ENCODE measurements around the gene GRIK2. TPM values are rescaled to one million over a fixed set of nuclear protein-coding genes. Genes with fewer than 3 reads are reported as not detected.

GRIK2 gene
- total and polyA plus RNA-seq, 7 donors = 0.25 to 8.9 (median 2.1) TPM; not detected in 2

GRCh38 chr6:101597693-101598092 lies 204.2 kb downstream of the GRIK2 start:
- intact Hi-C loops (cut with DNase I) = no loop called here
- peaks cover 0 to 11% (median 3%) of the 10 kb centered on the region in 4 donors for H3K4me1 ChIP-seq
- no peak for DNase-seq
- 70 to 76% methylated on average over 4 of the region's 4 CpGs for WGBS, 2 donors
- no peak overlapping the region for H3K27ac ChIP-seq
- H3K36me3 ChIP-seq = no peaks in the 10 kb centered on the region
- no peaks in the 10 kb centered on the region for H3K27me3 ChIP-seq
- TF ChIP-seq CTCF (IDR thresholded peaks at IDR 0.05) (no peak), POLR2AphosphoS5 (IDR thresholded peaks at IDR 0.05) (no peak), EP300 (IDR thresholded peaks at IDR 0.05) (no peak), POLR2A (IDR thresholded peaks at IDR 0.05) (no peak)
- H3K4me3 ChIP-seq = no peak overlapping the region
- H3K9me3 ChIP-seq = no peaks in the 10 kb centered on the region

- no peaks in the 10 kb centered on the region for H3K4me1 ChIP-seq
- H3K36me3 ChIP-seq = no peaks in the 10 kb centered on the region
- no peaks in the 10 kb centered on the region for H3K9me3 ChIP-seq
- 85 to 89% methylated on average over 5 of the region's 5 CpGs for WGBS, 2 donors
- no peak overlapping the region for H3K4me3 ChIP-seq
- no peak for DNase-seq
- H3K27me3 ChIP-seq = no peaks in the 10 kb centered on the region
- intact Hi-C loops (cut with DNase I) = no loop called here
- no peak for TF ChIP-seq POLR2A (IDR thresholded peaks at IDR 0.05)
- TF ChIP-seq CTCF (IDR thresholded peaks at IDR 0.05) = no peak
- H3K27ac ChIP-seq = no peak overlapping the region
These were observed 211.9 kb downstream of the GRIK2 start for GRCh38 chr6:101605426-101605825.

GRCh38 chr6:101605874-101606273 lies 212.4 kb downstream of the GRIK2 start:
- H3K27ac ChIP-seq = no peak overlapping the region
- TF ChIP-seq EP300 (IDR thresholded peaks at IDR 0.05) = no peak
- no peak for TF ChIP-seq POLR2A (IDR thresholded peaks at IDR 0.05)
- TF ChIP-seq CTCF (IDR thresholded peaks at IDR 0.05) = no peak
- TF ChIP-seq POLR2AphosphoS5 (IDR thresholded peaks at IDR 0.05) = no peak
- intact Hi-C loops (cut with DNase I) = no loop called here
- no peaks in the 10 kb centered on the region for H3K9me3 ChIP-seq
- H3K27me3 ChIP-seq = no peaks in the 10 kb centered on the region
- H3K36me3 ChIP-seq = no peaks in the 10 kb centered on the region
- no peak overlapping the region for H3K4me3 ChIP-seq
- DNase-seq = no peak
- no peaks in the 10 kb centered on the region for H3K4me1 ChIP-seq

GRCh38 chr6:101607111-101607690 lies 213.7 kb downstream of the GRIK2 start:
- Histone ChIP-seq H3K4me3 (no peak overlapping the region), H3K4me1 (no peaks in the 10 kb centered on the region), H3K27me3 (no peaks in the 10 kb centered on the region), H3K9me3 (no peaks in the 10 kb centered on the region), H3K36me3 (no peaks in the 10 kb centered on the region), H3K27ac (no peak overlapping the region)
- TF ChIP-seq POLR2AphosphoS5 (IDR thresholded peaks at IDR 0.05) (no peak), EP300 (IDR thresholded peaks at IDR 0.05) (no peak), POLR2A (IDR thresholded peaks at IDR 0.05) (no peak), CTCF (IDR thresholded peaks at IDR 0.05) (no peak)
- no peak for DNase-seq
- intact Hi-C loops (cut with DNase I) = no loop called here
- WGBS, 2 donors = 7 to 42% methylated on average over 4 of the region's 4 CpGs

GRCh38 chr6:101608703-101609102 lies 215.2 kb downstream of the GRIK2 start:
- intact Hi-C loops (cut with DNase I) = no loop called here
- no peaks in the 10 kb centered on the region for H3K9me3 ChIP-seq
- H3K4me3 ChIP-seq = no peak overlapping the region
- H3K27ac ChIP-seq = no peak overlapping the region
- no peaks in the 10 kb centered on the region for H3K27me3 ChIP-seq
- no peaks in the 10 kb centered on the region for H3K36me3 ChIP-seq
- TF ChIP-seq POLR2A (IDR thresholded peaks at IDR 0.05) (no peak), POLR2AphosphoS5 (IDR thresholded peaks at IDR 0.05) (no peak), EP300 (IDR thresholded peaks at IDR 0.05) (no peak), CTCF (IDR thresholded peaks at IDR 0.05) (no peak)
- no peaks in the 10 kb centered on the region for H3K4me1 ChIP-seq
- DNase-seq = no peak
